ENCODE results near the gene ARID5A. TPM values are rescaled to one million over a fixed set of nuclear protein-coding genes. Genes with fewer than 3 reads are reported as not detected.

The ARID5A gene
- total and polyA plus RNA-seq, 4 donors, result 12.5 to 61.9 (median 28.4) TPM

- DNase-seq (no peak), ATAC-seq (ENCODE audit: insufficient read depth, low FRiP score) (no peak)
- H3K4me1 ChIP-seq (ENCODE audit: control insufficient read depth in 5 of 5, insufficient read depth in 5 of 5, low read length in 5 of 5), result peaks cover 0 to 12% (median 10%) of the 10 kb centered on the region in 5 donors
- no peaks in the 10 kb centered on the region for H3K9me3 ChIP-seq (ENCODE audit: control insufficient read depth in 4 of 4, insufficient read depth in 3 of 4, low read length in 3 of 4)
- H3K9ac ChIP-seq (ENCODE audit: insufficient read depth in 1 of 2, low read length in 2 of 2), result no peak overlapping the region
- WGBS, 2 donors, result 68 to 71% methylated on average over 26 of the region's 26 CpGs
- no peaks in the 10 kb centered on the region for H3K36me3 ChIP-seq (ENCODE audit: control insufficient read depth in 4 of 4, insufficient read depth in 4 of 4, low read length in 4 of 4)
- TF ChIP-seq CTCF (IDR thresholded peaks at IDR 0.05; ENCODE audit: control extremely low read depth, extremely low read depth), result no peak
- no peak overlapping the region for H3K4me3 ChIP-seq
- no peak overlapping the region for H3K27ac ChIP-seq (ENCODE audit: low read depth in 1 of 2, low read length in 1 of 2)
- H3K27me3 ChIP-seq (ENCODE audit: control insufficient read depth in 3 of 3, insufficient read depth in 3 of 3, low read length in 2 of 3), result no peaks in the 10 kb centered on the region
Observed at GRCh38 chr2:96508521-96509113, 27.9 kb upstream of the ARID5A start.

- no peak overlapping the region for H3K9ac ChIP-seq (ENCODE audit: insufficient read depth in 1 of 2, low read length in 2 of 2)
- DNase-seq (peak; percentile 86 to 87 (median 87)), ATAC-seq (ENCODE audit: insufficient read depth, low FRiP score) (peak; percentile 85)
- TF ChIP-seq CTCF (IDR thresholded peaks at IDR 0.05; ENCODE audit: control extremely low read depth, extremely low read depth), result peak; percentile 97
- H3K4me3 ChIP-seq, result no peak overlapping the region
- H3K4me1 ChIP-seq (ENCODE audit: control insufficient read depth in 5 of 5, insufficient read depth in 5 of 5, low read length in 5 of 5), result peaks cover 0 to 12% (median 10%) of the 10 kb centered on the region in 5 donors
- no peaks in the 10 kb centered on the region for H3K27me3 ChIP-seq (ENCODE audit: control insufficient read depth in 3 of 3, insufficient read depth in 3 of 3, low read length in 2 of 3)
- H3K27ac ChIP-seq (ENCODE audit: low read depth in 1 of 2, low read length in 1 of 2), result no peak overlapping the region
- no peaks in the 10 kb centered on the region for H3K36me3 ChIP-seq (ENCODE audit: control insufficient read depth in 4 of 4, insufficient read depth in 4 of 4, low read length in 4 of 4)
- WGBS, 2 donors, result 29 to 31% methylated on average over 32 of the region's 32 CpGs
- H3K9me3 ChIP-seq (ENCODE audit: control insufficient read depth in 4 of 4, insufficient read depth in 3 of 4, low read length in 3 of 4), result no peaks in the 10 kb centered on the region
Observed at GRCh38 chr2:96509114-96509846, 27.3 kb upstream of the ARID5A start.

GRCh38 chr2:96509847-96510230 lies 26.7 kb upstream of the ARID5A start:
- Histone ChIP-seq H3K9ac (ENCODE audit: insufficient read depth in 1 of 2, low read length in 2 of 2) (no peak overlapping the region), H3K27ac (ENCODE audit: low read depth in 1 of 2, low read length in 1 of 2) (no peak overlapping the region), H3K4me3 (no peak overlapping the region), H3K9me3 (ENCODE audit: control insufficient read depth in 4 of 4, insufficient read depth in 3 of 4, low read length in 3 of 4) (no peaks in the 10 kb centered on the region), H3K4me1 (ENCODE audit: control insufficient read depth in 5 of 5, insufficient read depth in 5 of 5, low read length in 5 of 5) (peaks cover 0 to 12% (median 10%) of the 10 kb centered on the region in 5 donors), H3K36me3 (ENCODE audit: control insufficient read depth in 4 of 4, insufficient read depth in 4 of 4, low read length in 4 of 4) (no peaks in the 10 kb centered on the region), H3K27me3 (ENCODE audit: control insufficient read depth in 3 of 3, insufficient read depth in 3 of 3, low read length in 2 of 3) (no peaks in the 10 kb centered on the region)
- ATAC-seq (ENCODE audit: insufficient read depth, low FRiP score) (no peak), DNase-seq (no peak)
- TF ChIP-seq CTCF (IDR thresholded peaks at IDR 0.05; ENCODE audit: control extremely low read depth, extremely low read depth), result no peak
- WGBS, 2 donors, result 57 to 60% methylated on average over 9 to 11 of the region's 11 CpGs
